Sigmoid colon (tissue), 4 donors: ENCODE data around the gene MRPL9.
"Not testable (repeated sequence)": the region's sequence is repeated elsewhere in the genome, so short reads cannot be mapped to it uniquely, and the experiment has no call there.

Experiments used
- CTCF ChIP-seq, 4 experiments: fragments of 450-650 bp in 3 of 4; fragments of 200-600 bp in 1 of 4; IDR thresholded peaks; one replicate each; pipeline ENCODE4 v1.5.1; 2016 to 2019; ENCODE audit warnings: antibody characterized with exemption in 4 of 4, mild to moderate bottlenecking in 3 of 4, moderate library complexity in 2 of 4
- EP300 ChIP-seq, 4 donors: sonication (generic); formaldehyde crosslinking; IDR thresholded peaks; one replicate each; pipeline ENCODE4 v1.6.1; 2017; ENCODE audit warnings: antibody characterized with exemption in 4 of 4

- not testable (repeated sequence) for TF ChIP-seq CTCF, EP300 (IDR thresholded peaks at IDR 0.05)
Measured at GRCh38 chr1:151769270-151769669, 6.0 kb upstream of the MRPL9 start.
